PC-9 (cell line): ENCODE data around the gene AK9.

ENCODE experiments used
- CTCF ChIP-seq: fragments of 200-600 bp; sonication (generic); conservative IDR thresholded peaks from 2 replicates; pipeline ENCODE4 v1.6.1; 2017; ENCODE audit warnings: mixed run types, antibody characterized with exemption, mild to moderate bottlenecking, moderate library complexity
- EZH2 ChIP-seq: fragments of 200-600 bp; sonication (generic); IDR thresholded peaks from 2 replicates; pipeline ENCODE4 v1.8.0; 2017; ENCODE audit warnings: antibody characterized with exemption, low read depth

GRCh38 chr6:109653264-109653663 lies 37.7 kb downstream of the AK9 start:
- TF ChIP-seq CTCF, result no peak
- no peak for TF ChIP-seq EZH2
